ENCODE results near the gene ACOXL.

- no peak for TF ChIP-seq CTCF (IDR thresholded peaks at IDR 0.05)
- no peak for TF ChIP-seq POLR2A (IDR thresholded peaks at IDR 0.05)
Observed at GRCh38 chr2:111049792-111050640, 317.6 kb downstream of the ACOXL start.

Measured in right lobe of liver (tissue), 4 donors.